Breast epithelium (tissue), 4 donors: ENCODE measurements around the gene SLC44A1. TPM values are rescaled to one million over a fixed set of nuclear protein-coding genes. Genes with fewer than 3 reads are reported as not detected.
A peak's percentile ranks its signal among the peaks of the same experiment; 100 is the strongest.

Source experiments
- DNase-seq, 2 donors: peaks; one replicate each; pipeline ENCODE4 v3.0.0-alpha.2; 2019; ENCODE audit warnings: low spot score in 2 of 2
- H3K27ac ChIP-seq, 2 donors: fragments of 200-600 bp; sonication (generic) in 1 of 2; one replicate each; pipeline ENCODE4 v1.5.1; 2016 to 2019; ENCODE audit warnings: mild to moderate bottlenecking in 1 of 2
- H3K27me3 ChIP-seq, 2 donors: fragments of 200-600 bp; sonication (generic) in 1 of 2; one replicate each; pipeline versions ENCODE4 v1.5.1 to v1.6.0; 2017 to 2019; ENCODE audit warnings: control low read depth in 1 of 2, mild to moderate bottlenecking in 1 of 2
- H3K36me3 ChIP-seq: fragments of 200-600 bp; one replicate; pipeline ENCODE4 v1.5.1; 2019
- H3K4me1 ChIP-seq, 2 donors: fragments of 200-600 bp; sonication (generic); one replicate each; pipeline ENCODE4 v1.5.1; 2016 to 2019; ENCODE audit warnings: control low read depth in 1 of 2
- H3K4me3 ChIP-seq, 3 donors: fragments of 200-600 bp; sonication (generic); 1 replicate in 2 of 3; 2 replicates in 1 of 3; pipeline ENCODE4 v1.5.1; 2016 to 2019; ENCODE audit warnings: mild to moderate bottlenecking in 3 of 3, moderate library complexity in 2 of 3
- H3K9me3 ChIP-seq, 2 donors: fragments of 200-600 bp; sonication (generic) in 1 of 2; one replicate each; pipeline ENCODE4 v1.5.1; 2016 to 2019; ENCODE audit warnings: control low read depth in 1 of 2
- CTCF ChIP-seq, 3 donors: fragments of 450-650 bp; IDR thresholded peaks; one replicate each; pipeline ENCODE4 v1.5.1; 2016 to 2017; ENCODE audit warnings: antibody characterized with exemption in 3 of 3, mild to moderate bottlenecking in 3 of 3, moderate library complexity in 3 of 3
- POLR2A ChIP-seq: fragments of 450-650 bp; IDR thresholded peaks from one replicate; pipeline ENCODE4 v1.6.1; 2016; ENCODE audit warnings: antibody characterized with exemption, mild to moderate bottlenecking, moderate library complexity
- POLR2AphosphoS5 ChIP-seq, 3 donors: sonication (generic); formaldehyde crosslinking; IDR thresholded peaks; one replicate each; pipeline ENCODE4 v1.6.1; 2017; ENCODE audit warnings: antibody characterized with exemption in 3 of 3
- intact Hi-C: fragments of 100-400 bp; cut with DNase I; formaldehyde crosslinking; loops from one replicate; pipeline ENCODE4 v1.15.1; 2023; ENCODE audit warnings: low total_unique reads
- total RNA-seq, 3 donors: library from RNA; depleted of rRNA; stranded (reverse); fragments of >200 nt; gene quantifications; one replicate each; pipeline ENCODE4 v1.1.0, GENCODE V29; 2016

The SLC44A1 gene
- 10 to 100 TPM; 53.7 to 62.6 (median 61.1) TPM for total RNA-seq

- peak; percentile 96 to 97 for DNase-seq
- H3K4me1 ChIP-seq = peaks cover 0 to 6% of the 10 kb centered on the region in 2 donors
- H3K36me3 ChIP-seq = no peaks in the 10 kb centered on the region
- peak; percentile 80 to 94 (median 88) for TF ChIP-seq POLR2AphosphoS5 (IDR thresholded peaks at IDR 0.05)
- TF ChIP-seq CTCF (IDR thresholded peaks at IDR 0.05) = no peak
- no peak for TF ChIP-seq POLR2A
- H3K27ac ChIP-seq = peak within 1 kb of the TSS; percentile 90 to 93
- intact Hi-C loops = no loop called here
- H3K9me3 ChIP-seq = no peaks in the 10 kb centered on the region
- H3K27me3 ChIP-seq = no peaks in the 10 kb centered on the region
- H3K4me3 ChIP-seq = peak within 1 kb of the TSS; percentile 89 to 93 (median 90)
These were observed at the start of gene SLC44A1 for GRCh38 chr9:105244003-105244733. SLC44A1 (plus strand) TSS chr9:105244651; CDS start chr9:105244869, 218 bp downstream.

- no peak for DNase-seq
- no peak for TF ChIP-seq CTCF (IDR thresholded peaks at IDR 0.05)
- no peak for TF ChIP-seq POLR2A
- TF ChIP-seq POLR2AphosphoS5 (IDR thresholded peaks at IDR 0.05) = no peak
- intact Hi-C loops = no loop called here
- Histone ChIP-seq H3K27me3 (no peaks in the 10 kb centered on the region), H3K4me1 (no peaks in the 10 kb centered on the region), H3K27ac (no peak overlapping the region), H3K9me3 (no peaks in the 10 kb centered on the region), H3K36me3 (no peaks in the 10 kb centered on the region), H3K4me3 (no peak overlapping the region)
These were observed 49.2 kb upstream of the SLC44A1 start for GRCh38 chr9:105195259-105195658.

GRCh38 chr9:105198023-105198422 is 46.4 kb upstream of the SLC44A1 start:
- H3K4me3 ChIP-seq = no peak overlapping the region
- no peaks in the 10 kb centered on the region for H3K36me3 ChIP-seq
- intact Hi-C loops = no loop called here
- DNase-seq = no peak
- H3K9me3 ChIP-seq = no peaks in the 10 kb centered on the region
- TF ChIP-seq CTCF (IDR thresholded peaks at IDR 0.05) (no peak), POLR2AphosphoS5 (IDR thresholded peaks at IDR 0.05) (no peak), POLR2A (no peak)
- no peak overlapping the region for H3K27ac ChIP-seq
- no peaks in the 10 kb centered on the region for H3K4me1 ChIP-seq
- no peaks in the 10 kb centered on the region for H3K27me3 ChIP-seq

GRCh38 chr9:105198865-105199264 is 45.6 kb upstream of the SLC44A1 start:
- Histone ChIP-seq H3K9me3 (no peaks in the 10 kb centered on the region), H3K36me3 (no peaks in the 10 kb centered on the region), H3K27ac (no peak overlapping the region), H3K27me3 (no peaks in the 10 kb centered on the region), H3K4me3 (no peak overlapping the region), H3K4me1 (no peaks in the 10 kb centered on the region)
- intact Hi-C loops = no loop called here
- TF ChIP-seq POLR2A (no peak), POLR2AphosphoS5 (IDR thresholded peaks at IDR 0.05) (no peak), CTCF (IDR thresholded peaks at IDR 0.05) (no peak)
- DNase-seq = no peak

GRCh38 chr9:105204416-105204815 is 40.0 kb upstream of the SLC44A1 start:
- DNase-seq = no peak
- Histone ChIP-seq H3K4me1 (no peaks in the 10 kb centered on the region), H3K36me3 (no peaks in the 10 kb centered on the region), H3K27me3 (no peaks in the 10 kb centered on the region), H3K27ac (no peak overlapping the region), H3K9me3 (no peaks in the 10 kb centered on the region), H3K4me3 (no peak overlapping the region)
- TF ChIP-seq POLR2A (no peak), CTCF (IDR thresholded peaks at IDR 0.05) (no peak), POLR2AphosphoS5 (IDR thresholded peaks at IDR 0.05) (no peak)
- intact Hi-C loops = no loop called here
